Stimulated activated naive CD8-positive, alpha-beta T cell treated with anti-CD3 and anti-CD28 coated beads, Interleukin-15, Interleukin-2, amounts not matched to agents 100 U/mL and 50 U/mL, for 24 hours (primary cell): ENCODE data around the gene UMODL1.
"Not testable (repeated sequence)": the region's sequence is repeated elsewhere in the genome, so short reads cannot be mapped to it uniquely, and the experiment has no call there.

ENCODE experiments used
- ATAC-seq: fragments of 150-1000 bp; cut with Tn5 transposase; one replicate; pipeline ENCODE4 v1.10.0; 2021
- DNase-seq: peaks from one replicate; pipeline ENCODE4 v3.0.0; 2021

Gene UMODL1

GRCh38 chr21:42061195-42061985 is 9.7 kb upstream of the UMODL1 start:
- no peak for ATAC-seq
- DNase-seq: peak; percentile 33

GRCh38 chr21:42061986-42062235 is 9.2 kb upstream of the UMODL1 start:
- ATAC-seq: no peak
- no peak for DNase-seq

- DNase-seq: peak; percentile 69
- peak; percentile 65 for ATAC-seq
Observed at GRCh38 chr21:42062236-42063022, 8.7 kb upstream of the UMODL1 start.

- DNase-seq (peak; percentile 36), ATAC-seq (no peak)
Observed at GRCh38 chr21:42063191-42063570, 7.9 kb upstream of the UMODL1 start.

- DNase-seq: peak; percentile 54
- peak; percentile 62 for ATAC-seq
Observed at GRCh38 chr21:42063571-42064521, 7.3 kb upstream of the UMODL1 start.

- DNase-seq (no peak), ATAC-seq (no peak)
Observed at GRCh38 chr21:42066521-42066920, 4.6 kb upstream of the UMODL1 start.

GRCh38 chr21:42067531-42068255 is 3.4 kb upstream of the UMODL1 start:
- no peak for DNase-seq

GRCh38 chr21:42068256-42068545 is 2.9 kb upstream of the UMODL1 start:
- DNase-seq (no peak), ATAC-seq (no peak)

More at GRCh38 chr21:42067531-42068255, 3.4 kb upstream of the UMODL1 start:
- no peak for ATAC-seq

- ATAC-seq (no peak), DNase-seq (no peak)
Observed at GRCh38 chr21:42068592-42068991, 2.5 kb upstream of the UMODL1 start.

GRCh38 chr21:42069327-42069726 is 1.8 kb upstream of the UMODL1 start:
- DNase-seq: no peak
- no peak for ATAC-seq

- ATAC-seq: no peak
- no peak for DNase-seq
Observed at GRCh38 chr21:42069843-42070242, 1.3 kb upstream of the UMODL1 start.

GRCh38 chr21:42073145-42074099 is 2.3 kb downstream of the UMODL1 start:
- no peak for DNase-seq
- no peak for ATAC-seq

GRCh38 chr21:42075686-42076471 is 4.8 kb downstream of the UMODL1 start:
- DNase-seq: no peak
- ATAC-seq: no peak

GRCh38 chr21:42077685-42078238 is 6.6 kb downstream of the UMODL1 start:
- not testable (repeated sequence) for DNase-seq, ATAC-seq

GRCh38 chr21:42078247-42079007 is 7.3 kb downstream of the UMODL1 start:
- not testable (repeated sequence) for DNase-seq, ATAC-seq

GRCh38 chr21:42079008-42079938 is 8.2 kb downstream of the UMODL1 start:
- DNase-seq (no peak), ATAC-seq (no peak)

- DNase-seq (no peak), ATAC-seq (no peak)
Observed at GRCh38 chr21:42079939-42080787, 9.0 kb downstream of the UMODL1 start.
